Panc1 (cell line): ENCODE measurements around the gene GPR33. TPM values are rescaled to one million over a fixed set of nuclear protein-coding genes. Genes with fewer than 3 reads are reported as not detected.

ENCODE experiments used
- ATAC-seq: fragments of 200-7000 bp; cut with Tn5 transposase; 2 replicates; pipeline ENCODE4 v1.9.1; 2020; ENCODE audit warnings: mild to moderate bottlenecking, moderate library complexity
- BruUV-seq: library from RNA; stranded (reverse); fragments of 400-500 nt; replicated peaks from 2 replicates; lab custom pipeline; 2021; lab: Mats Ljungman, UMichigan
- CTCF ChIA-PET: fragments of 300-600 bp; sonication (Branson Sonifier 250); formaldehyde crosslinking; loops from one replicate; lab custom pipeline; 2022; ENCODE audit warnings: antibody characterized with exemption; lab: Charles Lee
- POLR2A ChIA-PET: fragments of 300-600 bp; sonication (Branson Sonifier 250); formaldehyde crosslinking; loops from one replicate; lab custom pipeline; 2022; ENCODE audit warnings: antibody characterized with exemption; lab: Charles Lee
- DNase-seq: peaks from one replicate; pipeline ENCODE4 v3.0.0-alpha.2; 2010; ENCODE audit warnings: low read depth, low spot score
- H3K27ac ChIP-seq: 2 replicates; pipeline ENCODE4 v1.5.1; 2011; ENCODE audit warnings: mild to moderate bottlenecking, low read length, inconsistent platforms
- H3K27me3 ChIP-seq: fragments of 200-500 bp; sonication (Bioruptor generic); 2 replicates; pipeline ENCODE4 v1.6.0; 2014; ENCODE audit warnings: low read length, inconsistent platforms; ENCODE audit not compliant: control insufficient read depth, insufficient read depth
- H3K36me3 ChIP-seq: fragments of 200-500 bp; sonication (Bioruptor generic); 2 replicates; pipeline ENCODE4 v1.5.1; 2014; ENCODE audit warnings: inconsistent platforms, mild to moderate bottlenecking, low read length, moderate library complexity; ENCODE audit not compliant: control insufficient read depth, insufficient read depth
- H3K4me1 ChIP-seq: 2 replicates; pipeline ENCODE4 v1.5.1; 2011; ENCODE audit warnings: inconsistent platforms, mild to moderate bottlenecking, low read length, moderate library complexity; ENCODE audit not compliant: control insufficient read depth, insufficient read depth
- H3K4me3 ChIP-seq, 2 experiments: 2 replicates each; pipeline ENCODE4 v1.5.1; 2011 to 2012; ENCODE audit warnings: low read depth in 2 of 2, low read length in 2 of 2, mild to moderate bottlenecking in 2 of 2, inconsistent platforms in 1 of 2, moderate library complexity in 1 of 2
- H3K9me3 ChIP-seq: fragments of 200-500 bp; sonication (Bioruptor generic); 2 replicates; pipeline ENCODE4 v1.5.1; 2014; ENCODE audit warnings: low read depth, mild to moderate bottlenecking, inconsistent platforms, low read length, moderate library complexity; ENCODE audit not compliant: control insufficient read depth, insufficient read depth
- CTCF ChIP-seq: fragments of 450-650 bp; IDR thresholded peaks from 2 replicates; pipeline ENCODE4 v1.5.1; 2017; ENCODE audit warnings: mild to moderate bottlenecking
- POLR2AphosphoS5 ChIP-seq: IDR thresholded peaks from 2 replicates; pipeline ENCODE4 v1.6.1; 2012; ENCODE audit warnings: mild to moderate bottlenecking, low read depth, low read length, moderate library complexity
- REST ChIP-seq, 2 experiments: IDR thresholded peaks; 2 replicates each; pipeline ENCODE4 v1.6.1; 2011 to 2012; ENCODE audit warnings: low read depth in 2 of 2, control low read depth in 1 of 2, low read length in 1 of 2, mild to moderate bottlenecking in 1 of 2, moderate library complexity in 1 of 2; ENCODE audit not compliant: insufficient read depth in 1 of 2
- SIN3A ChIP-seq: IDR thresholded peaks from 2 replicates; pipeline ENCODE4 v1.6.1; 2012; ENCODE audit warnings: low read depth, mild to moderate bottlenecking, low read length, moderate library complexity, borderline replicate concordance; ENCODE audit not compliant: insufficient read depth
- TCF7L2 ChIP-seq: IDR thresholded peaks from 2 replicates; pipeline ENCODE4 v1.6.1; 2011; ENCODE audit warnings: mild to moderate bottlenecking, low read depth, low read length, inconsistent platforms
- in situ Hi-C: cut with HindIII; loops from 2 replicates; pipeline ENCODE4 v1.10.0; 2016; ENCODE audit warnings: low sequenced_read_pairs, low pct_unique_long_range_greater_than_20kb
- intact Hi-C: fragments of 100-400 bp; cut with micrococcal nuclease; formaldehyde crosslinking; loops from one replicate; pipeline ENCODE4 v1.10.0; 2022; ENCODE audit not compliant: unreplicated experiment
- total RNA-seq: library from RNA; stranded (reverse); gene quantifications from one replicate; pipeline ENCODE4 v1.2.1, GENCODE V29; 2021; ENCODE audit not compliant: unreplicated experiment

Gene GPR33
- total RNA-seq, 1 experiment from 2014 or later: not detected

- Histone ChIP-seq H3K27ac (no peak overlapping the region), H3K4me1 (no peaks in the 10 kb centered on the region), H3K36me3 (no peaks in the 10 kb centered on the region), H3K4me3 (no peak overlapping the region), H3K27me3 (no peaks in the 10 kb centered on the region), H3K9me3 (no peaks in the 10 kb centered on the region)
- DNase-seq (no peak), ATAC-seq (no peak)
- in situ Hi-C loops: no loop called here
- ChIA-PET POLR2A (no interaction called here), CTCF (no interaction called here)
- TF ChIP-seq REST (IDR thresholded peaks at IDR 0.05; ENCODE audit: insufficient read depth in 1 of 2, low read depth in 2 of 2, low read length in 1 of 2): no peak
- TF ChIP-seq SIN3A: no peak
- no peak for TF ChIP-seq TCF7L2
- TF ChIP-seq CTCF: no peak
- no peak for TF ChIP-seq POLR2AphosphoS5
- intact Hi-C loops: no loop called here
- BruUV-seq: no TSS peak
Observed at GRCh38 chr14:31527546-31527945, 39.7 kb upstream of the GPR33 start.

- H3K9me3 ChIP-seq: no peaks in the 10 kb centered on the region
- intact Hi-C loops (no loop called here), in situ Hi-C loops (no loop called here)
- BruUV-seq: no TSS peak
- no peaks in the 10 kb centered on the region for H3K4me1 ChIP-seq
- ATAC-seq (no peak), DNase-seq (no peak)
- CTCF ChIA-PET: no interaction called here
- no peaks in the 10 kb centered on the region for H3K27me3 ChIP-seq
- H3K36me3 ChIP-seq: no peaks in the 10 kb centered on the region
- no peak for TF ChIP-seq TCF7L2
- no peak for TF ChIP-seq REST (IDR thresholded peaks at IDR 0.05; ENCODE audit: insufficient read depth in 1 of 2, low read depth in 2 of 2, low read length in 1 of 2)
- TF ChIP-seq CTCF: no peak
- no peak for TF ChIP-seq POLR2AphosphoS5
- TF ChIP-seq SIN3A: no peak
- H3K4me3 ChIP-seq: no peak overlapping the region
- POLR2A ChIA-PET: no interaction called here
- H3K27ac ChIP-seq: no peak overlapping the region
Observed at GRCh38 chr14:31527087-31527486, 39.2 kb upstream of the GPR33 start.
